Adipocyte (in vitro differentiated cells): ENCODE results near the gene E2F8.
A peak's percentile ranks its signal among the peaks of the same experiment; 100 is the strongest.

Experiments used
- DNase-seq: peaks from one replicate; pipeline ENCODE4 v3.0.0-alpha.2; 2015; ENCODE audit warnings: low read depth
- H3K27me3 ChIP-seq: replicated peaks from 2 replicates; pipeline ENCODE4 v1.7.0; 2013; ENCODE audit warnings: mild to moderate bottlenecking, low read length, moderate library complexity; ENCODE audit not compliant: control insufficient read depth, insufficient read depth
- H3K36me3 ChIP-seq: 2 replicates; pipeline ENCODE4 v1.7.0; 2013; ENCODE audit warnings: low read length, mild to moderate bottlenecking, moderate library complexity; ENCODE audit not compliant: control insufficient read depth, insufficient read depth, severe bottlenecking
- H3K4me1 ChIP-seq: 2 replicates; pipeline ENCODE4 v1.7.0; 2013; ENCODE audit warnings: mild to moderate bottlenecking, low read length, moderate library complexity; ENCODE audit not compliant: control insufficient read depth, insufficient read depth
- H3K4me3 ChIP-seq: 2 replicates; pipeline ENCODE4 v1.7.0; 2013; ENCODE audit warnings: mild to moderate bottlenecking, low read length, moderate library complexity
- H3K9ac ChIP-seq: 2 replicates; pipeline ENCODE4 v1.7.0; 2013; ENCODE audit warnings: mild to moderate bottlenecking, low read length, moderate library complexity
- H3K9me3 ChIP-seq: 2 replicates; pipeline ENCODE4 v1.7.0; 2013; ENCODE audit warnings: mild to moderate bottlenecking, low read length, moderate library complexity; ENCODE audit not compliant: control insufficient read depth

The E2F8 gene

GRCh38 chr11:19199048-19199447 lies 41.7 kb downstream of the E2F8 start:
- Histone ChIP-seq H3K27me3 (peaks cover 17% of the 10 kb centered on the region), H3K9me3 (no peaks in the 10 kb centered on the region), H3K9ac (no peak overlapping the region), H3K4me1 (peaks cover 6% of the 10 kb centered on the region), H3K4me3 (no peak overlapping the region), H3K36me3 (no peaks in the 10 kb centered on the region)
- DNase-seq = no peak

DNA sequence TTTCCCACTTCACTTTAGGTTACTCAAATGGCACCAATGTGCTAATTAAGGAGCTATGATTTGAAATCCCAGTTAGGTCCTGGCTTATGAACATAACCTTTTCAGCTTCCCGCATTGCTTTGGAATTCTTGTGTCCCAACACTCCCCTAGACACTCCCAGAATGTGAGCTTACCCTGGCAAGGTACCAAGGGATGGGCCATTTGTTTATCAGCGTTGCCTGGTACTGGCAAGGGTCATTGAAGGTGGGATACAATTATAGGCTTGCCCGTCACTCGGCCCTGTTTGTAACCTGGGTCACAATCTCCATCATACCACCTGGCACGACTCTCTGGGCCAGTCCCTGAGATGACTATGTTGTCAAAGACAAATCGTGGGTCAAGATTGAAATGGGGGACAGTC lies 44.3 kb downstream of the E2F8 start:
- peaks cover 6% of the 10 kb centered on the region for H3K4me1 ChIP-seq
- no peaks in the 10 kb centered on the region for H3K9me3 ChIP-seq
- peaks cover 27% of the 10 kb centered on the region for H3K27me3 ChIP-seq
- no peak overlapping the region for H3K9ac ChIP-seq
- H3K36me3 ChIP-seq = no peaks in the 10 kb centered on the region
- no peak for DNase-seq
- no peak overlapping the region for H3K4me3 ChIP-seq

DNA sequence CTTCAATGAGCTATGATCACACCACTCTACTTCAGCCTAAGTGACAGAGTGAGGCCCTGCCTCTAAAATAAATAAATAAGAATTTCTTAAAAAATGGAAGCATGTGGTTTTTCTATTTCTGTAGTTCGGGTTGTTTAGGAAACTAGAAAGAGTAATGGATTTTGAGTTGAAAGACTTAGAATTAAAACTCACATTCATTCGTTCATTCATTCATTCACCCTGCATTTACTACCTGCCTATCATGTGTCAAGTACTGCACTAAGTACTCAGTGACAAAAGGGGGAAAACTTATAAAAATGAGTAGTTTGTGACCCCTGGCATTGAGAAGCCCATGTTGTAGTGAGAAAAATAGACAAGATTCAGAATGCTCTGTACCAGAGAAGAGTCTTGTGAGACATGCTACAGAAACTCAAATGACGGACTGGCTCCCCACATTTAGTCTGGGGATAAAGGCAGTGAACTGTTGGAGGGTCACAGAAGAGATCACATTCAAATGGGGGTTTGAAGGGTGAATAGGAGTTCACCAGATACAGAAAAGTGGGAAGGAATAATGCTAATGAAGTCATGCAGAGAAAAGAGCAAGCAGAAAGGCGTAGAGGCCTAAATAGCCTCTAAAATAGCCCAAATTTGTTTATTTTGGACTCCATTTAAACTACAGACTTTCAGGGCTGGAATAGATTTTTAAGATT lies 46.0 kb downstream of the E2F8 start:
- no peak for DNase-seq
- H3K27me3 ChIP-seq = peaks cover 30% of the 10 kb centered on the region
- no peak overlapping the region for H3K4me3 ChIP-seq
- no peak overlapping the region for H3K9ac ChIP-seq
- no peaks in the 10 kb centered on the region for H3K36me3 ChIP-seq
- no peaks in the 10 kb centered on the region for H3K4me1 ChIP-seq
- no peaks in the 10 kb centered on the region for H3K9me3 ChIP-seq

DNA sequence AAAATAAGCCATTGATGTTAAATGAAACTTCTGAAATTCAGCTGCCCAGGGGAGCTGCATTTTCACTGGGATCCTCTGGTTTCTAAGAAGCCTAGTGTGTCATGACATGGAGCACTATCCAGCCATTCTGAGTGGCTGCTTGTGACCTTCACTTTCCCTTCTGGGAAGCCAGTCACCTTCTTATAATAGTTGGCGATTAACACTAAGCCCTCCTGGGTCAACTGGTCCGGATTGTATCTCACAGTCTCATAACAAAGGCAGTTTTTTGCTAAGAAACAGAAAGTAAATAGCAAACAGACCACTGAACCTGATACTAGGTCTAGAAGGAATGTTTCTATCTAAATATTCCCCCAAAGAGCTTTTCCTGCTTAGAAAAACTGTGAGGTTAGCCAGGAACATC lies 46.8 kb downstream of the E2F8 start:
- H3K36me3 ChIP-seq = no peaks in the 10 kb centered on the region
- no peaks in the 10 kb centered on the region for H3K9me3 ChIP-seq
- H3K9ac ChIP-seq = no peak overlapping the region
- DNase-seq = no peak
- H3K27me3 ChIP-seq = peaks cover 23% of the 10 kb centered on the region
- no peaks in the 10 kb centered on the region for H3K4me1 ChIP-seq
- H3K4me3 ChIP-seq = no peak overlapping the region

- DNase-seq = no peak
- H3K9ac ChIP-seq = no peak overlapping the region
- H3K4me3 ChIP-seq = no peak overlapping the region
- no peaks in the 10 kb centered on the region for H3K36me3 ChIP-seq
- no peaks in the 10 kb centered on the region for H3K9me3 ChIP-seq
- peaks cover 13% of the 10 kb centered on the region for H3K27me3 ChIP-seq
- no peaks in the 10 kb centered on the region for H3K4me1 ChIP-seq
Measured at GRCh38 chr11:19191530-19192169, 49.1 kb downstream of the E2F8 start.

DNA sequence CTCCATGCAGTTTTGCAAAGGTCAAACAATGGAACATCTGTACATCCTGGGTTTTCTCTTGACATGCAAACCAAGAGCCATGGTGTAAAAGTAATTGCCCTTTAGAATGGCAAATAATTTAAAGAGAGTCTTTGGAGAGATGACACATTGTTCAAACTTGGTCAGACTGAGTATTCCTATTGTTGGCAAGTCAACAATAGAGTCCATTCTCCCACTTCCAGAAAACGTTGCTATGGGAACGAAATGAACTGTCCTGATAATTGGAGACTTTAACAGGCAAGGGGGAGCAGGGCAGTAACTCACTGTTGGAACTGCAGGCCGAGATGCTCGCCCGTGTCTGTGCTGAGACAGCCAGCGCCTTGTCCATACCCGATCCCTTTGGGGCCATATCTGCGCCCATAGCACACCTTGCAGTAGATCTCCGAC lies 52.9 kb downstream of the E2F8 start:
- Histone ChIP-seq H3K36me3 (no peaks in the 10 kb centered on the region), H3K27me3 (peaks cover 13% of the 10 kb centered on the region), H3K9me3 (no peaks in the 10 kb centered on the region), H3K4me1 (no peaks in the 10 kb centered on the region), H3K9ac (no peak overlapping the region), H3K4me3 (no peak overlapping the region)
- DNase-seq = no peak

DNA sequence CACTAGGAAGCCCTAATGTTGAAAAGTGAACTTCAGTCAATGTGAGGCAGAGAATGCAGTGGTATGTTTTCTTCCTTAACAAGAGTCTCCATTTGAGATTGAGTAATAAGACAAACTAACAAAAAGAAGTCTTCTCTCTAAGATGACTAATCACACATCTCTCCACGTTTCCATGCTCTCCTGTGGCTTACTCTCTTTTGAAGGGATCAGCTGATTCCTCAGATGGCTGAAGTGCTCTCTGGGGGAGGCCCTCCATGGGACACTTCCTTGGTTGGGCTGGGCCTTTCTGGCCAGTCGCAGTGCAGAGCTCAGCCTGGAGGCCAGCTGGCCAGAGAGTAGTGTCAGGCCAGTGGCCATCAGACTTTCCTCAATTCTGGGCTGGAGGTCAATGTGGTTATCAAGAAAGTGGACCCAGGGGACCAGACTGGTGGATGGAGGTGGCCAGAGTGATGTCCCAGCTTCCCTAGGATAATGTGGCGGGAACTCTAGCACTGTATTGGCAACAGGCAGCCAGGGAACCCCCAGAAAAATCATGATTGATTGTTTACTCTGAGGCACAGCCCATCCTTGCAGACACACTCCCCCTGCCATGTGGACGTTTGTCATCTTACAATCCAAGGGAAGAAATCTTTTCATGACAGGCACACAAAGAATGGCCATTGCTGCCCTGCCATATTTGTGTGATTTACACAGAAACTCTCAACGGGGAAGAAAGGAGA lies 53.5 kb downstream of the E2F8 start:
- Histone ChIP-seq H3K4me1 (no peaks in the 10 kb centered on the region), H3K27me3 (peaks cover 8% of the 10 kb centered on the region), H3K9me3 (no peaks in the 10 kb centered on the region), H3K4me3 (no peak overlapping the region), H3K36me3 (no peaks in the 10 kb centered on the region), H3K9ac (no peak overlapping the region)
- DNase-seq = peak; percentile 2

- Histone ChIP-seq H3K27me3 (no peaks in the 10 kb centered on the region), H3K9ac (no peak overlapping the region), H3K36me3 (no peaks in the 10 kb centered on the region), H3K4me3 (no peak overlapping the region), H3K9me3 (no peaks in the 10 kb centered on the region), H3K4me1 (peaks cover 4% of the 10 kb centered on the region)
- DNase-seq = no peak
Measured at GRCh38 chr11:19185516-19186052, 55.2 kb downstream of the E2F8 start.

GRCh38 chr11:19185036-19185435 lies 55.7 kb downstream of the E2F8 start:
- H3K36me3 ChIP-seq = no peaks in the 10 kb centered on the region
- no peak overlapping the region for H3K4me3 ChIP-seq
- H3K9ac ChIP-seq = no peak overlapping the region
- no peaks in the 10 kb centered on the region for H3K27me3 ChIP-seq
- no peak for DNase-seq
- H3K4me1 ChIP-seq = peaks cover 4% of the 10 kb centered on the region
- no peaks in the 10 kb centered on the region for H3K9me3 ChIP-seq

DNA sequence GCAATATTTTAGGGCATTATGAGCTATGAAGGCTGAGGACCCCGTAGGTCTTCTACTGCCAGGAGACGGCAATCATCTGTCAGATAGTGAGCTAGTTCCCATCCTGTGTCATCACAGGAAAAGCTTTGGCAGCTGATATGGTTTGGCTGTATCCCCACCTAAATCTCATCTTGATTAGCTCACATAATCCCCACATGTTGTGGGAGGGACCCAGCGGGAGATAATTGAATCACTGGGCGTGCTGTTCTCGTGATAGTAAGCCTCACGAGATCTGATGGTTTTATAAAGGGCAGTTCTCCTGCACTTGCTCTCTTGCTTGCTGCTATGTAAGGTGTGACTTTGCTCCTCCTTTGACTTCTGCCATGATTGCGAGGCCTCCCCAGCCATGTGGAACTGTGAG lies 57.1 kb downstream of the E2F8 start:
- H3K9me3 ChIP-seq = no peaks in the 10 kb centered on the region
- no peaks in the 10 kb centered on the region for H3K36me3 ChIP-seq
- no peak overlapping the region for H3K9ac ChIP-seq
- no peak for DNase-seq
- H3K27me3 ChIP-seq = no peaks in the 10 kb centered on the region
- peaks cover 4% of the 10 kb centered on the region for H3K4me1 ChIP-seq
- no peak overlapping the region for H3K4me3 ChIP-seq

- Histone ChIP-seq H3K27me3 (no peaks in the 10 kb centered on the region), H3K4me1 (peaks cover 4% of the 10 kb centered on the region), H3K36me3 (peaks cover 9% of the 10 kb centered on the region), H3K9ac (no peak overlapping the region), H3K4me3 (no peak overlapping the region), H3K9me3 (no peaks in the 10 kb centered on the region)
- DNase-seq = no peak
Measured at GRCh38 chr11:19181531-19182261, 59.0 kb downstream of the E2F8 start.
